ENCODE data around the gene CFAP20. TPM values are rescaled to one million over a fixed set of nuclear protein-coding genes. Genes with fewer than 3 reads are reported as not detected.

CFAP20 gene
- total and polyA plus RNA-seq, 2 experiments from 2014 or later, result 61.1 to 81.7 TPM

DNA sequence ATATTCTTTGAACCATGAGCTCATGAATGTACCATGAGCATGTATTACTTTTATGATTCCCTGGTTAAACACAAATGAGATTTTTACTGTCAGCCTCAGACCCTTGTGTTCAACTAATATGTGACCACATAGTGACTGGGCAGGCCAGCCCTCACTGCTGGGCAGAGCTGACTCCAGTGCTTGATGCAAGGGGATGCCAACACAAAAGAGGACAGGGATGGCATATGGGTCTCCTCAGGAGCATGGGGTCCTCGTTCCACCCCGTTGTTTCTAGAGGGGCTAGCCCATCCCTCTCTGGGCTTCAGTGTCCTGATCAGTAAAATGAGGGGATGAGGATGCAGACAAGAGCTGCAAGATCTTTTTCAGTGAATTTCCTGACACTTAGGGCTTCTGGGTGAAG is 19.3 kb downstream of the CFAP20 start:
- Histone ChIP-seq H3K79me2 (replicated peaks; ENCODE audit: insufficient read depth) (no peaks in the 10 kb centered on the region), H3K4me2 (no peak overlapping the region), H3K36me3 (ENCODE audit: insufficient read depth) (peaks cover 16% of the 10 kb centered on the region), H3K4me1 (ENCODE audit: insufficient read depth) (peaks cover 44% of the 10 kb centered on the region), H2AFZ (no peak overlapping the region), H3F3A (replicated peaks; ENCODE audit: low read depth) (no peaks in the 10 kb centered on the region), H3K27me3 (ENCODE audit: insufficient read depth) (no peaks in the 10 kb centered on the region), H3K27ac (ENCODE audit: low read depth) (no peak overlapping the region), H3K9me2 (ENCODE audit: insufficient read depth) (no peaks in the 10 kb centered on the region), H4K20me1 (replicated peaks; ENCODE audit: insufficient read depth) (peaks cover 10% of the 10 kb centered on the region; the same call in 1 of the 2 replicates), H3K4me3 (no peak overlapping the region)
- TF ChIP-seq ZNF331 (CRISPR knock-in tag; IDR thresholded peaks at IDR 0.05; ENCODE audit: low read depth) (no peak), JUNB (IDR thresholded peaks at IDR 0.05; ENCODE audit: unreplicated experiment) (no peak), NANOG (IDR thresholded peaks at IDR 0.05; ENCODE audit: borderline replicate concordance) (no peak), STAT1 (IDR thresholded peaks at IDR 0.05; ENCODE audit: unreplicated experiment) (no peak), CREB1 (CRISPR knock-in tag; IDR thresholded peaks at IDR 0.05; ENCODE audit: low read depth) (no peak), ZNF114 (CRISPR knock-in tag; IDR thresholded peaks at IDR 0.05) (no peak), EZH2phosphoT487 (IDR thresholded peaks at IDR 0.05; ENCODE audit: unreplicated experiment) (no peak), EZH2 (IDR thresholded peaks at IDR 0.05; ENCODE audit: low read depth, unreplicated experiment) (no peak), POLR2AphosphoS5 (IDR thresholded peaks at IDR 0.05; ENCODE audit: low read depth) (no peak)
- TF ChIP-seq, protein P1, sequence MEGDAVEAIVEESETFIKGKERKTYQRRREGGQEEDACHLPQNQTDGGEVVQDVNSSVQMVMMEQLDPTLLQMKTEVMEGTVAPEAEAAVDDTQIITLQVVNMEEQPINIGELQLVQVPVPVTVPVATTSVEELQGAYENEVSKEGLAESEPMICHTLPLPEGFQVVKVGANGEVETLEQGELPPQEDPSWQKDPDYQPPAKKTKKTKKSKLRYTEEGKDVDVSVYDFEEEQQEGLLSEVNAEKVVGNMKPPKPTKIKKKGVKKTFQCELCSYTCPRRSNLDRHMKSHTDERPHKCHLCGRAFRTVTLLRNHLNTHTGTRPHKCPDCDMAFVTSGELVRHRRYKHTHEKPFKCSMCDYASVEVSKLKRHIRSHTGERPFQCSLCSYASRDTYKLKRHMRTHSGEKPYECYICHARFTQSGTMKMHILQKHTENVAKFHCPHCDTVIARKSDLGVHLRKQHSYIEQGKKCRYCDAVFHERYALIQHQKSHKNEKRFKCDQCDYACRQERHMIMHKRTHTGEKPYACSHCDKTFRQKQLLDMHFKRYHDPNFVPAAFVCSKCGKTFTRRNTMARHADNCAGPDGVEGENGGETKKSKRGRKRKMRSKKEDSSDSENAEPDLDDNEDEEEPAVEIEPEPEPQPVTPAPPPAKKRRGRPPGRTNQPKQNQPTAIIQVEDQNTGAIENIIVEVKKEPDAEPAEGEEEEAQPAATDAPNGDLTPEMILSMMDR (conservative IDR thresholded peaks at IDR 0.05; ENCODE audit: low read depth in 2 of 2), result no peak
- TF ChIP-seq, protein P2, sequence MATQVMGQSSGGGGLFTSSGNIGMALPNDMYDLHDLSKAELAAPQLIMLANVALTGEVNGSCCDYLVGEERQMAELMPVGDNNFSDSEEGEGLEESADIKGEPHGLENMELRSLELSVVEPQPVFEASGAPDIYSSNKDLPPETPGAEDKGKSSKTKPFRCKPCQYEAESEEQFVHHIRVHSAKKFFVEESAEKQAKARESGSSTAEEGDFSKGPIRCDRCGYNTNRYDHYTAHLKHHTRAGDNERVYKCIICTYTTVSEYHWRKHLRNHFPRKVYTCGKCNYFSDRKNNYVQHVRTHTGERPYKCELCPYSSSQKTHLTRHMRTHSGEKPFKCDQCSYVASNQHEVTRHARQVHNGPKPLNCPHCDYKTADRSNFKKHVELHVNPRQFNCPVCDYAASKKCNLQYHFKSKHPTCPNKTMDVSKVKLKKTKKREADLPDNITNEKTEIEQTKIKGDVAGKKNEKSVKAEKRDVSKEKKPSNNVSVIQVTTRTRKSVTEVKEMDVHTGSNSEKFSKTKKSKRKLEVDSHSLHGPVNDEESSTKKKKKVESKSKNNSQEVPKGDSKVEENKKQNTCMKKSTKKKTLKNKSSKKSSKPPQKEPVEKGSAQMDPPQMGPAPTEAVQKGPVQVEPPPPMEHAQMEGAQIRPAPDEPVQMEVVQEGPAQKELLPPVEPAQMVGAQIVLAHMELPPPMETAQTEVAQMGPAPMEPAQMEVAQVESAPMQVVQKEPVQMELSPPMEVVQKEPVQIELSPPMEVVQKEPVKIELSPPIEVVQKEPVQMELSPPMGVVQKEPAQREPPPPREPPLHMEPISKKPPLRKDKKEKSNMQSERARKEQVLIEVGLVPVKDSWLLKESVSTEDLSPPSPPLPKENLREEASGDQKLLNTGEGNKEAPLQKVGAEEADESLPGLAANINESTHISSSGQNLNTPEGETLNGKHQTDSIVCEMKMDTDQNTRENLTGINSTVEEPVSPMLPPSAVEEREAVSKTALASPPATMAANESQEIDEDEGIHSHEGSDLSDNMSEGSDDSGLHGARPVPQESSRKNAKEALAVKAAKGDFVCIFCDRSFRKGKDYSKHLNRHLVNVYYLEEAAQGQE (IDR thresholded peaks at IDR 0.05; ENCODE audit: unreplicated experiment), result no peak
- TF ChIP-seq, protein P3, sequence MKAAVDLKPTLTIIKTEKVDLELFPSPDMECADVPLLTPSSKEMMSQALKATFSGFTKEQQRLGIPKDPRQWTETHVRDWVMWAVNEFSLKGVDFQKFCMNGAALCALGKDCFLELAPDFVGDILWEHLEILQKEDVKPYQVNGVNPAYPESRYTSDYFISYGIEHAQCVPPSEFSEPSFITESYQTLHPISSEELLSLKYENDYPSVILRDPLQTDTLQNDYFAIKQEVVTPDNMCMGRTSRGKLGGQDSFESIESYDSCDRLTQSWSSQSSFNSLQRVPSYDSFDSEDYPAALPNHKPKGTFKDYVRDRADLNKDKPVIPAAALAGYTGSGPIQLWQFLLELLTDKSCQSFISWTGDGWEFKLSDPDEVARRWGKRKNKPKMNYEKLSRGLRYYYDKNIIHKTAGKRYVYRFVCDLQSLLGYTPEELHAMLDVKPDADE (IDR thresholded peaks at IDR 0.05), result no peak
- TF ChIP-seq, protein P4, sequence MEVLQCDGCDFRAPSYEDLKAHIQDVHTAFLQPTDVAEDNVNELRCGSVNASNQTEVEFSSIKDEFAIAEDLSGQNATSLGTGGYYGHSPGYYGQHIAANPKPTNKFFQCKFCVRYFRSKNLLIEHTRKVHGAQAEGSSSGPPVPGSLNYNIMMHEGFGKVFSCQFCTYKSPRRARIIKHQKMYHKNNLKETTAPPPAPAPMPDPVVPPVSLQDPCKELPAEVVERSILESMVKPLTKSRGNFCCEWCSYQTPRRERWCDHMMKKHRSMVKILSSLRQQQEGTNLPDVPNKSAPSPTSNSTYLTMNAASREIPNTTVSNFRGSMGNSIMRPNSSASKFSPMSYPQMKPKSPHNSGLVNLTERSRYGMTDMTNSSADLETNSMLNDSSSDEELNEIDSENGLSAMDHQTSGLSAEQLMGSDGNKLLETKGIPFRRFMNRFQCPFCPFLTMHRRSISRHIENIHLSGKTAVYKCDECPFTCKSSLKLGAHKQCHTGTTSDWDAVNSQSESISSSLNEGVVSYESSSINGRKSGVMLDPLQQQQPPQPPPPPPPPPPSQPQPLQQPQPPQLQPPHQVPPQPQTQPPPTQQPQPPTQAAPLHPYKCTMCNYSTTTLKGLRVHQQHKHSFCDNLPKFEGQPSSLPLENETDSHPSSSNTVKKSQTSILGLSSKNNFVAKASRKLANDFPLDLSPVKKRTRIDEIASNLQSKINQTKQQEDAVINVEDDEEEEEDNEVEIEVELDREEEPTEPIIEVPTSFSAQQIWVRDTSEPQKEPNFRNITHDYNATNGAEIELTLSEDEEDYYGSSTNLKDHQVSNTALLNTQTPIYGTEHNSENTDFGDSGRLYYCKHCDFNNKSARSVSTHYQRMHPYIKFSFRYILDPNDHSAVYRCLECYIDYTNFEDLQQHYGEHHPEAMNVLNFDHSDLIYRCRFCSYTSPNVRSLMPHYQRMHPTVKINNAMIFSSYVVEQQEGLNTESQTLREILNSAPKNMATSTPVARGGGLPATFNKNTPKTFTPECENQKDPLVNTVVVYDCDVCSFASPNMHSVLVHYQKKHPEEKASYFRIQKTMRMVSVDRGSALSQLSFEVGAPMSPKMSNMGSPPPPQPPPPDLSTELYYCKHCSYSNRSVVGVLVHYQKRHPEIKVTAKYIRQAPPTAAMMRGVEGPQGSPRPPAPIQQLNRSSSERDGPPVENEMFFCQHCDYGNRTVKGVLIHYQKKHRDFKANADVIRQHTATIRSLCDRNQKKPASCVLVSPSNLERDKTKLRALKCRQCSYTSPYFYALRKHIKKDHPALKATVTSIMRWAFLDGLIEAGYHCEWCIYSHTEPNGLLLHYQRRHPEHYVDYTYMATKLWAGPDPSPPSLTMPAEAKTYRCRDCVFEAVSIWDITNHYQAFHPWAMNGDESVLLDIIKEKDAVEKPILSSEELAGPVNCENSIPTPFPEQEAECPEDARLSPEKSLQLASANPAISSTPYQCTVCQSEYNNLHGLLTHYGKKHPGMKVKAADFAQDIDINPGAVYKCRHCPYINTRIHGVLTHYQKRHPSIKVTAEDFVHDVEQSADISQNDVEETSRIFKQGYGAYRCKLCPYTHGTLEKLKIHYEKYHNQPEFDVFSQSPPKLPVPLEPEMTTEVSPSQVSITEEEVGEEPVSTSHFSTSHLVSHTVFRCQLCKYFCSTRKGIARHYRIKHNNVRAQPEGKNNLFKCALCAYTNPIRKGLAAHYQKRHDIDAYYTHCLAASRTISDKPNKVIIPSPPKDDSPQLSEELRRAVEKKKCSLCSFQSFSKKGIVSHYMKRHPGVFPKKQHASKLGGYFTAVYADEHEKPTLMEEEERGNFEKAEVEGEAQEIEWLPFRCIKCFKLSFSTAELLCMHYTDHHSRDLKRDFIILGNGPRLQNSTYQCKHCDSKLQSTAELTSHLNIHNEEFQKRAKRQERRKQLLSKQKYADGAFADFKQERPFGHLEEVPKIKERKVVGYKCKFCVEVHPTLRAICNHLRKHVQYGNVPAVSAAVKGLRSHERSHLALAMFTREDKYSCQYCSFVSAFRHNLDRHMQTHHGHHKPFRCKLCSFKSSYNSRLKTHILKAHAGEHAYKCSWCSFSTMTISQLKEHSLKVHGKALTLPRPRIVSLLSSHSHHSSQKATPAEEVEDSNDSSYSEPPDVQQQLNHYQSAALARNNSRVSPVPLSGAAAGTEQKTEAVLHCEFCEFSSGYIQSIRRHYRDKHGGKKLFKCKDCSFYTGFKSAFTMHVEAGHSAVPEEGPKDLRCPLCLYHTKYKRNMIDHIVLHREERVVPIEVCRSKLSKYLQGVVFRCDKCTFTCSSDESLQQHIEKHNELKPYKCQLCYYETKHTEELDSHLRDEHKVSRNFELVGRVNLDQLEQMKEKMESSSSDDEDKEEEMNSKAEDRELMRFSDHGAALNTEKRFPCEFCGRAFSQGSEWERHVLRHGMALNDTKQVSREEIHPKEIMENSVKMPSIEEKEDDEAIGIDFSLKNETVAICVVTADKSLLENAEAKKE (CRISPR knock-in tag; IDR thresholded peaks at IDR 0.05), result no peak
- H3K4me3 Mint-ChIP-seq, result no peak overlapping the region
- DNase-seq (ENCODE audit: low spot score) (no peak), ATAC-seq (no peak)
- H3K27me3 Mint-ChIP-seq (ENCODE audit: insufficient read depth, low read depth, poor library complexity), result no peaks in the 10 kb centered on the region
- peak overlapping the region; percentile 91 for H3K27ac Mint-ChIP-seq
- H3K36me3 Mint-ChIP-seq (ENCODE audit: low read depth), result peaks cover 23% of the 10 kb centered on the region
- no peaks in the 10 kb centered on the region for H3K9me3 Mint-ChIP-seq
- peaks cover 42% of the 10 kb centered on the region for H3K4me1 Mint-ChIP-seq

Measured in GM23338 (cell line).